Activated CD4-positive, alpha-beta T cell treated with anti-CD3 and anti-CD28 coated beads for 48 hours (primary cell): Measurements from ENCODE around the gene POLE3.
"Not testable (repeated sequence)": the region's sequence is repeated elsewhere in the genome, so short reads cannot be mapped to it uniquely, and the experiment has no call there.

Experiments used
- DNase-seq: peaks from one replicate; pipeline ENCODE4 v3.0.0-alpha.2; 2020

Gene POLE3

DNA sequence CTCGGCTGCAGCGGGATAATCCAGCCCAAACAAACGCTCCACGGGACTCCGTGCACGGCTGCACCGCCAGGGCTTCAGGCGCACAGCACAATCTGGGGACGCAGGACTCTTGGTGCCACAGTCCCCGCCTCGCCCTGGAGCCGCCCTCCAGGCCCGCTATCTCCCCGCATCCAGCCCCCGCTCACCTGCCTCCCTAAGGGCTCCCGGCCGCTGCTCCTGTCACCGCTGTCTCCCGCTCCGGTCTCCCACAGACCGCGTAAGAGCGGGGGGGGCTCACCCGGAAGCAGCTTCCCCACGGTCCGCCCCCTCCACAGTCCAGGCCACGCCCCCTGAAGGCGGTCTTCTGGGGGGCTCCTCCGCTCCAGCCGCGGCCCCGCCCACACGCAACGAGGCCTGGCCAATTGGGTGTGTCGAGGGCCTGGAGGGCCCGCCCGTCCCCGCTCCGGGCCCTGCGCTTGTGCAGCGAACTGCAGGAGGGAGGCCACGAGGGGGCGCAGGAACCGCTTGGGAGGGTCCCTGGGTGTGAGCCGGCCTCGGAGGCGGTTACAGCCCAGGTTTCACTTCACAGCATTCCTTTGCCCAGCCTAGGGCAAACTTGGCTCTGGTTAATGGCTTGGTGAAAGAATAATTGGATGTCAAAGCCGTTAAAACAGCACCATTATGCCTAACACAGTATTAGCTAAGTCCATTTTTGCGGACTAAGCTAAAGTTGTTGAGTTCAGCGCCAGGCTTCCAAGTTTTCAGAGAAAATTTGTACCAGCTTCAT is 9.3 kb downstream of the POLE3 start, which contains the start of gene ALAD:
Gene ALAD (minus strand): TSS at position 258 of the 766 bp plus-strand sequence. CDS start 7,725 bp downstream, outside the sequence.
- peak; percentile 99 for DNase-seq

DNA sequence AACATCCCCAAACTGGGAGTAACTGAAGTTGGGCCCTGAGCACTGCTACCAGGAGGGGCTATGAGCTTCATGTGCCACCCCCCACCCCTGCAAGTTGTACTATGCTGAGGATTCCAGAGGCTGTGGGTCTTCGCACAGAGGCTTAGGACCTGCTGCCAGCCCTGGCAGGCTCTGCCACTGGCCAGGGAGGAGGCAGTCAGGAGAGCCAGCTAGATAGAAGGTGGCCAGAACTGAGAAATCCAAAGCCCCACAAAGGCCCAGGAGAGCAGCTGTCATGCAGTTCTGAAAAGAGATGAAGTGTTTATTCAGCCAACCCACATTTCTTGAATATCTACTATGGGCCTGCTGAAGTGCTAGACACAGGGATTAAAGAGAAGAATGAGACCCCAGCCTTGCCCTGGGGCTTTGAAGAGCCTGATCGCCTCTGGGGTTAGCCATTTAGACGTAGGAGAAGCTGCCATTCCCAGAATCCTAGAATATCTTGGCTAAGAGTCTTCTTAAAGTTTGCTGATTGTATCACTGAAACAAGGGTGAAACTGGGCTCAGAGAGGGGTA is 10.8 kb downstream of the POLE3 start:
- no peak for DNase-seq

DNA sequence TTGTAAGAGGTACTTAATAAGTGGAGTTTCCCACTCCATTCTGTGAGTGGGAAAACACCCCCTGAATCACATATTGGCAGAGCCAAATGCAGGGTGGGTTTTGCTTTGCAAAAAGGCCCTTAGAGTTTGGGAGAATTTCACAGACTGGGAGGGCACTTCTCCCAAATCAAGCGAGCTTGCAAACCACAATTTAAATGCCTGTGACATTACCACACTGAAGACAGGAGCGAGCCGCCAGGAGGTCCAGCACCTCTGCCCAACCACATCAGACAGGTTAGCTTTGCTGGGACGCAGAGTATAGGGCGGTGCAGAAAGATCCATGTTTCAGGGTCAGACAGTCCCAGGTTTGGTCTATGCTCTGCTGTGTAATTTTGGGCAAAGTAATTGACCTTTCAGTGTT is 11.7 kb downstream of the POLE3 start:
- no peak for DNase-seq

DNA sequence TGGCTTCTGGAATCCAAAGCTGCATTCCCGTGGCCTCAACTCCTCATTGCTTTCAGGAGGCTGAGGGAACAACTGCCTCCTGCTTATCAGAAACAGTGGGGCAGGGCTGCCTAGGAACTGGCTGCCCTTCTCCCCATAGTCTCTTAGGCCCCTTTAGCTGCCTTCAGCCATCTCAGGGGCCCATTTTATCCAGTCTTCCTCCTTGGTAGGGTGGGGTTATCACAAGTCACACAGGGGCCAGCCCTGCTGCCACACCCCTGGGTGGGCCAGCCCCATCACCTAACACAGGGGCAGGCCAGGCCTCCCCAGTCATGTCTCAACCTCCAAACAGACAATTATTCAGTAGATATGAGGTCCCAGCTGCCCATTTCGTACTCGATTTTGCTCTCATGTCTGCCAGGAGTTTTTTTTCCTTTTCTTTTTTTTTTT is 13.3 kb downstream of the POLE3 start:
- no peak for DNase-seq

DNA sequence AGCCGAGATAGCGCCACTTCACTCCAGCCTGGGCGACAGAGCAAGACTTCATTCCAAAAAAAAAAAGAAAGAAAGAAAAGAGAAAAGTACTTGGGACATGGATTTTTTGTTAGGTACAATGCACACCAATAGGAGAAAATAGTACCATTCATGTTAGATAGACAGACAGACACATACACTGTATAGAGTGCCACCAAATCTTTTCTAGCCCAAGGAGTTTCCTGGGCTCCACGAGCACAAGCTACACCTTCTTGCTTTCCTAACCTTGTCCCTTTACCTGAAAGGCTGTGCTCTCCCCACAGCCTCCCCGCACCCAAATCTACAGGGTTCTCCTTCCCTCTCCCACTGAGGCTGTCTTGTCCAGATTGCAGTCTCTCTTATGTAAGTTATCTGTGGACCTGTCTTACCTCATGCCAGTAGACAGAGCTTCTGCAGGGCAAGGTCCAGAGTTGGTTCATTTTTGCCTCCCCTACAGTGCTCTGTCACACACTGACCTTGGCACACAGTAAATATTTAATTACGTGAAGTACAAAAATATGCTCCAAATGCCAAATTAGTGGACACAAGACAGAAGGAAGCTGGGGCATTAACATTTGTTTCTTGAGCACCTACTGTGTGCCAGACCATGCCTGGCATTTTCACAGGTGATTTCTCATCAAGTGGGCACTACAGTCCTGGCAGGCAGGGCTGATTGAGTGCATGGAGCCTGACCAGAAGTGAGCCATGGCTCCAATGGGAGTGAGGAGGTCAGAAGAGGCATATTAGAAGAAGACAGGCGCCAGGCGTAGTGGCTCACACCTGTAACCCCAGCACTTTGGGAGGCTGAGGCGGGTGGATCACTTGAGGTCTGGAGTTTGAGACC is 15.2 kb downstream of the POLE3 start:
- no peak for DNase-seq

DNA sequence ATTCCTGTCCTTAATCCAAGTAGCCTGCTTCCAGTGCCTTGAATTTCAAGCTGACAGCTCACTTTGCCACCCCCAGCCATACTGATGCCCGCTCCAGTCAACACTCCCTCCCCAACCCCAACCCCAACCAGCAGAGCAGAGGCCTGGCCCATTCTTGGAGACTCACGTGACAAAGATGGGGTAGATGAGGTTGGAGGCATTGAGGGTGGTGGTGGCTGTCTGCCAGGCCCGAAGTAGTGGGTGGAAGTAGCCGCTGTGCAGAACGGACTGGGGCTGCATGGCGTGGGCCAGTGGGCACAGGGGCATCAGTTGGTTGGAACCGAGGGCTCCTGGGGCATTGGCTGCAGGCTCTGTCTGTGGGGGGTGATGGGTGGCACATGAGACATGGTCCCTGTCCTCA is 17.2 kb downstream of the POLE3 start:
- DNase-seq, result no peak

DNA sequence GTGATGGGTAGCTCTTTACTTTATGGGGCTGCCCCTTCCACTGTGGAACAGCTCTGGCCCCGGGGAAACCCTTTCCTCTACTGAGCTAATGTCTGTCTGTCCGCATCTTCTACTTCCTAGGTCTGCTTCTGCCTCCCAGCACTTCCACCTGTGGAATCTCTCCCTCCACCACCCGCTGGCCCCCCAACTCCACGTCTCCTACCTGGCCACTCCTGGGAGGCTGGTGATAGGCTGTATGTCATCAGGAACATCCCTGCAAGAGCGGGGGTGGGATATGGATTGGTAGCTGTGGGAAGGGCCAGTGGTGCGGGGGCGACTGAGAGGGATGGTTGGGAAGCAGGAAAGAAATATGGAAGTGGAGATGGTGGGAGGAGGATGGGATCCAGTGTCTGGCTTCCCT is 18.6 kb downstream of the POLE3 start:
- no peak for DNase-seq

DNA sequence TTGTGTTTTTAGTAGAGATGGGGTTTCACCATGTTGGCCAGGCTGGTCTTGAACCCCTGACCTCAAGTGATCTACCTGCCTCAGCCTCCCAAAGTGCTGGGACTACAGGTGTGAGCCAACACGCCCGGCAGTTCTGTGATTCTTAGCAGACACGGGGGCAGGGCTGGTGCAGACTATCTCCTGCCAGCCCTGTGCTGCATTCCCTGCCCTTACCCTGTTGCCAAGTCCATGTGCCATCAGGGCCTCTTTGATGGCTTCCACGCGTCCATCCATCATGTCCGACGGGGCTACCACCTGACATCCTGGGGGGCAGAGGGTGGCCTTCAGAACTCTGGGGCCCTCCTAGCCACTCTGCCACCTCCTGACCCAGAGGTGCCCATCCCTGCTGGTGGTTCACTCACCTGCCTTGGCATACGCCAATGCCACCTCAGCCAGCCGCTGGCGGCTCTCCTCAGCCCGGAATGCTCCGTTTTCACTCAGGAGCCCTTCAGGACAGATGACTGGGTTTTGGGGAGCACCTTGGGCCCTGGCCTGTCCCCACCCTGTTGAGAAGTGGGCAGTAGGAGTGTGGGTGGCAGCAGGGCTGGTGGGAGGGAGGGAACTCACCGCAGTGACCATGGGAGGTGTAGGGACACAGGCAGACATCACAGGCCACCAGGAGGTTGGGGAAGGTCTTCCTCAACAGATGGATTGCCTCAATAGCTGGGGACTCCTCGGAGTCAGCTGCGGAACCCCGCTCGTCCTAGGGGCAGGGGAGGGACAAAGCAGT is 20.1 kb downstream of the POLE3 start:
- DNase-seq, result no peak

DNA sequence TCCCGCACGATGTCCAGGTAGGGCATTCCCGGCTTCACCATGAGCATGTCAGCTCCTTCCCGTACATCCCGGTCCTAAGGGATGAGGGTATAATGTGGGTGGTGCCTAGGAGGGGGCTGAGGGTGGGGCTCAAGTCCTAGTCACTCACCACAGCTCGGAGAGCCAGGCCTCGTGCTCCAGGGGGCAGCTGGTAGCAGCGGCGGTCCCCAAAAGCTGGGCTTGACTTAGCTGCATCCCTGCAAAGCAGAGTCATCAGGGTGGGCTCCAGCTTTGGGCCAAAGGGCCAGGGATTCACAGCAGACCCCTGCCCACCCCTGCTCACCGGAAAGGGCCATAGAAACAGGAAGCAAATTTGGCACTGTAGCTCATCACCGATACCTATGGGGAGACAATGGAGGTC is 21.0 kb downstream of the POLE3 start:
- DNase-seq, result no peak

DNA sequence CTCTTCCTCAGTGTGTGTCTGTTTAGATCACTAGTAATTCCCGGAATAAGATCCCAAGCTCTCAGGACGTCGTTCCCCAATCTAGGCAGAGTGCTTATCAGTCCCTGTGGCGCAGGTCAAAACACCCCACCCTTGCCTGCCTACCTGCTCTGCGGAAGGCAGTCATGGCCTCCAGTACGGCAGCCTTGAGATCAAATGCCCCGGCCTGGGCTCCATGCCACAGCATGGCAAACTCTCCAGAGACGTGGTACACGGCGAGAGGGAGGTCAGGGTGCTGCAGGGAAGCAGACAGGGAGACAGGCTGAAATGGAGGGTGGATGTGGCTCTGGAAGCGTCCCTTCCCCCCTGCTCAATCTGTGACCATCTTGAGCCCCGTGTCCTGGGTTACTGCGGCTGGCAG is 21.6 kb downstream of the POLE3 start:
- no peak for DNase-seq

DNA sequence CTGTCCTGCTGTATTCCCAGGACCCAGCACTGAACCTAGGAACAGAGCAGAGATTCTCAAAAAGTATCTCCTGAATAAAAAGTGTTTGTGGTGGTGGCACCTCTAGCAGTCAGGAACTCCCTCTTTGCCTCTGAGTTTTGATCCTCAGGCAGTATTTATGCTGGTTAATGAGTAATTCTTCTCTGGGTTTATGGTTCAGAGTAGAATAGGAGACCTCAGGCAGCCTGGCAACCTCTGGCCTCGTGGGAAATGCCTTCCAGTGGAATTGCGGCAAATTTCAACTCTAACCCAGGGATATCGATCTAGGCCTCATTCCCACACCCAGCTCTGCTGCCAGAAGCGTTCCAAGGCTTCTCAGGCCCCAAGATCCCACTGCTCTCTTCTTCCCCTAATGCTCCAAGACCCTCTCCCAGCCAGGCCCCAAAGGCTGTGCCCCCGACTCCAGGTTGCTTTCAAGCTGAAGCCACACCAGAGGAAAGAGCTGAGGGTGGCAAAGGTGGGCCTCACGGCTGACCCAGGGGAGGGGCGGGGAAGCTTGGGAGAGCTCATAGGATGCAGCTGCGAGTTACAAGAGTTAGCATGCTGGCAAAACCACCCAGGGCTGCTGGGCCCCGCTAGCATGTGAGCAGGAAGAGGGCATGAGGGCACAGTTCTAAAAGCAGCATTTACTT is 22.8 kb downstream of the POLE3 start:
- DNase-seq, result no peak

DNA sequence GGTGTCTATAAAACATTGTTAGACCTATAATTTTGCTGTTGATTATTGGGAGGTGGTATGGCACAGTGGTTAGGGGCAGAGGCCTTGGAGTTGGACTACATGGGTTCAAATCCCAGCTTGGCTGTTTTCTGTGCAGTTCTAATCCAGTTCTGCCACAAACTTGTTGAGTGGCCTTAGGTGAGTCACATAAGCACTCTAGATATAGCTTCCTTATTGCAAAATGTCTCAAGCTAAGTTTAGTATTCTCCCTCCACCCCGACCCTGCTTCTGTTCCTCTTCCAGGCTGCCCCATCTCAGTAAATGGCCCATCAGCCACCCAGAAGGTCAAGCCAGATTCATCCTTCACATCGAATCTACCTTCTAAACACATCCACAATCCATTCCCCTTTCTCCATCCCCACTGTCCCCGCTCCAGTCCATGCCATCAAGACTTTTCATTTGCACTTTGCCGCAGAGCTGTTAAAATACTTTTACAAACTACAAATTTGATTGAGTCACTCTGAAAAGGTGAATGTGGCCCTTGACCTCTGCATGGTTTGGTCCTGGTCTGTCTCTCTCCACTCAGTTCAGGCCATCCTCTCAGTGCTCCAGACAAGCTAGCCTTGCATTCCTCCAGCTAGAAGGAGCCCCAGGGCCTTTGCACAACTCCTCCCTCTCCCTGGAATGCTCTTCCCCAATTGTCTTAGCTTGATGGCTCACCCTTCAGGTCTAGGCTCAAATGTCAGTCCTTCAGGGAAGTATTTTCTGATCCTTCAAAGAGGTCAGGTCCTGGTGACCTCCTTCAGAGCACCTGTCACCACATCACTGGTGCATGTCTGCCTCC is 23.7 kb downstream of the POLE3 start:
- no peak for DNase-seq

DNA sequence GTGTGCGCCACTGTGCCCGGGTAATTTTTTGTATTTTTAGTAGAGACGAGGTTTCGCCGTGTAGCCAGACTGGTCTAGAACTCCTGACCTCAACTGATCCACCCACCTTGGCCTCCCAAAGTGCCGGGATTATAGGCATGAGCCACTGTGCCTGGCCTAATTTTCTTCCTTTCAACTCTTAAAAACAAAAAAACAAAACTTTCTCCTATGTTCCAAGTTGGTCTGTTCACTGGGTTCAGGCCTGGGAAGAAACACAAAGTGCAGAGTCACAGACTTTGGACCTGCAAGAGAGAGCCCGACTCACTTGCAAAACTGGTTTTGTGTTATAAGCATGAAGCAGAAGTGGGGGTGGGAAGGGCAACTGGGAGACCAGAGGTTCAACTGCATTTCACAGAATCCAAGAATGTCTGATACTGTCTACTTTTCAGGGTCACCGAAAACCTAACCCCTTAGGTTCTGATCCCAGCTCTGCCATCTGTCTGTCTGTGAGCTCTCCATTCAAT is 28.5 kb downstream of the POLE3 start:
- DNase-seq, result no peak

DNA sequence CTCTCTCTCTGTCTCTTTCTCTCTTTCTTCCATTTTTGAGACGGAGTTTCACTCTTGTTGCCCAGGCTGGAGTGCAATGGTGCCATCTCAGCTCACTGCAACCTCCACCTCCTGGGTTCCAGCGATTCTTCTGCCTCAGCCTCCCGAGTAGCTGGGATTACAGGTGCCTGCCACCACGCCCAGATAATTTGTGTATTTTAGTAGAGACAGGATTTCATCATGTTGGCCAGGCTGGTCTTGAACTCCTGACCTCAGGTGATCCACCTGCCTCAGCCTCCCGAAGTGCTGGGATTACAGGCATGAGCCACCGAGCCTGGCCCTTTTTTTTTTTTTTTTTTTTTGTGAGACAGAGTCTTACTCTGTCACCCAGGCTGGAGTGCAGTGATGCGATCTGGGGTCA is 29.0 kb downstream of the POLE3 start:
- not testable (repeated sequence) for DNase-seq

DNA sequence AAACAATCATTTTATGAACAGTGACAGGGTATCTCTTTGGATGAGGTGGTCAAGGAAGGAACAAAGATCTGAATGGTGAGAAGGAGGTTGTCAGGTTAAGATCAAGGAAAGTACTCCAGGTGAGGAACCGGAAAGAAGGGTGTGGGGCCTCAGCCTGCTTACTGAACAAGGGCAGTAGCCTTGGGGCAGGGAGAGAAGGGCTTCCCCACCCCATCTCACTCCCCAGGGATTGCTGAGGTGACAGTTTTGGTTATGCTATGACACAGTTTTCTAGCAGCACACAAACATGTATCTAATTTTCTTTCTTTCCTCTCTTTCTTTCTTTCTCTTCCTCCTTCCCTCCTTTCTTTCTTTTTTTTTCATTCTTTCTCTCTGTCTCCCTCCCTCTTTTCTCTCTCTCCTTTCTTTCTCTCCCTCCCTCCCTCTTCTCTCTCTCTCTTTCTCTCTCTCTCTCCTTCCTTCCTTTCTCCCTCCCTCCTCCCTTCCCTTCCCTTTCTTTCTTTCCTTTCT is 29.6 kb downstream of the POLE3 start:
- DNase-seq, result no peak

DNA sequence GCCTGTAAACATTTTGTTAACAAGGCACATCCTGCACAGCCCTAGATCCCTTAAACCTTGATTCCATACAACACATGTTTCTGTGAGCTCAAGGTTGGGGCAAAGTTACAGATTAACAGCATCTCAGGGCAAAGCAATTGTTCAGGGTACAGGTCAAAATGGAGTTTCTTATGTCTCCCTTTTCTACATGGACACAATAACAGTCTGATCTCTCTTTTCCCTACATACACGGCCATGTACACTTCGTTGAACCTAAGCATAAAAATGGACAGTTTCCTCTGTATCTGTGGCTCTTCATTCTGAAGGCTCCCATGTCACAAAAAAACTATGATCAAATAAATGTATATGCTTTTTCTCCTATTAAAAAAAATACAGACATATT is 30.7 kb downstream of the POLE3 start:
- DNase-seq, result not testable (repeated sequence)

DNA sequence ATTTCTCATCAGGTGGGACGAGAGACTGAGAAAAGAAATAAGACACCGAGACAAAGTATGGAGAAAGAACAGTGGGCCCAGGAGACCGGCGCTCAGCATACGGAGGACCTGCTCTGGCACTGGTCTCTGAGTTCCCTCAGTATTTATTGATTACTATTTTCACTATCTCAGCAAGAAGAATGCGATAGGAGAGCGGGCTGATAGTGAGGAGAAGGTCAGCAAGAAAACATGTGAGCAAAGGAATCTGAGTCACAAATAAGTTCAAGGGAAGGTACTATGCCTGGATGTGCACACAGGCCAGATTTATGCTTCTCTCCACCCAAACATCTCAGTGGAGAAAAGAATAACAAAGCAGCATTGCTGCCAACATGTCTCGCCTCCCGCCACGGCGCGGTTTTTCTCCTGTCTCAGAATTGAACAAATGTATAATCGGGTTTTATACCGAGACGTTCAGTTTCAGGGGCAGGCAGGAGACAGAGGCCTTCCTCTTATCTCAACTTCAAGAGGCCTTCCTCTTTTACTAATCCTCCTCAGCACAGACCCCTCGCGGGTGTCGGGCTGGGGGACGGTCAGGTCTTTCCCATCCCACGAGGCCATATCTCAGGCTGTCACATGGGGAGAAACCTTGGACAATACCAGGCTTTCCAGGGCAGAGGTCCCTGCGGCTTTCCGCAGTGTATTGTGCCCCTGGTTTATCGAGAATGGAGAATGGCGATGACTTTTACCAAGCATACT is 31.2 kb downstream of the POLE3 start:
- not testable (repeated sequence) for DNase-seq

DNA sequence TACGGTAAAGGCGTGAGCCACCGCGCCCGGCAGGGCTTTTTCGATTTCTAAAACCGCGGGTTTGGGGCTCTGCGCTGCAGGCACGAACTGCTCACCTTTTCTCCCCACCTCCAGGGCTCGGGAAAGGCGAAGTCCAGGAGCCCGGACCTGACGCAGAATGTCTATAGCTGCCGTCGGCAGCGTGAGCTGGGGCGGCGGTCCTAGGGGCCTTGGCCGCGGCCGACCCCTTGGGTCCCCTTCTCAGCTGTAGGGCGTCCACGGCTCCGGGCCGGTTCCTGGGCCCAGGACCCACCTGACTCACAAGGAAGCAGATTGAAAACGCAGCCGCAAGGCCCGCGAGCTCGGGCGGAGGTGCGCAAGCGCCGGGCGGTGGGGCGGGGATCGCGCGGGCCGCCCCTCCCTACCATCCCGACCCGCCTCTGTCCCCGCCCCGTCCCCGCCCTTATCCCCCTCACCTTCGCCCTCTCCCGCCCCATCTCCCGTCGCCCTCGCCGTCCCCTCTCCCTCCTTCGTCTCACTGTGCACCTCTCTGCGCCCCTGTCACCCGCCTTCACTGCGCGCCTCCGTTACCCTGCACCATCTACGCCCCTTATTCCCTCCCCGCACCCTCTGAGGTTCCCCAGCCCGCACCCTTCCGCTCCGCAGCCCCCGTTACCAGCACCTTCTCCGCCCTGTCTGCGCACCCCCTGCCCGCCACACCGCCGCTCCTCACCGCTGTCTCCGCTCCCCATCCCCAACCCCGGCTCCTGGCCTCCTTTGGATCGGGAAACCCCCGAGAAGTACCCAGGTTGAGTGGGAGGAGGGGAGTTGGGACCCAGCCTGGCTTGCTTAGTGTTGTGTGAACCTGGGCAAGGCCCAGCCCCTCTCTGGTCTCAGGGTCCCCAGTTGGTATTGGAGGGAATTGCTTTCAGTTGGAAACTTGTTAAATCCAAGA is 33.6 kb downstream of the POLE3 start, which contains the start of gene HDHD3:
Gene HDHD3 (minus strand): TSS at position 353 of the 934 bp plus-strand sequence. CDS start 2,632 bp downstream, outside the sequence.
- DNase-seq, result peak; percentile 81
